ENCODE data around the gene GTF2A1L.

The GTF2A1L gene

DNA sequence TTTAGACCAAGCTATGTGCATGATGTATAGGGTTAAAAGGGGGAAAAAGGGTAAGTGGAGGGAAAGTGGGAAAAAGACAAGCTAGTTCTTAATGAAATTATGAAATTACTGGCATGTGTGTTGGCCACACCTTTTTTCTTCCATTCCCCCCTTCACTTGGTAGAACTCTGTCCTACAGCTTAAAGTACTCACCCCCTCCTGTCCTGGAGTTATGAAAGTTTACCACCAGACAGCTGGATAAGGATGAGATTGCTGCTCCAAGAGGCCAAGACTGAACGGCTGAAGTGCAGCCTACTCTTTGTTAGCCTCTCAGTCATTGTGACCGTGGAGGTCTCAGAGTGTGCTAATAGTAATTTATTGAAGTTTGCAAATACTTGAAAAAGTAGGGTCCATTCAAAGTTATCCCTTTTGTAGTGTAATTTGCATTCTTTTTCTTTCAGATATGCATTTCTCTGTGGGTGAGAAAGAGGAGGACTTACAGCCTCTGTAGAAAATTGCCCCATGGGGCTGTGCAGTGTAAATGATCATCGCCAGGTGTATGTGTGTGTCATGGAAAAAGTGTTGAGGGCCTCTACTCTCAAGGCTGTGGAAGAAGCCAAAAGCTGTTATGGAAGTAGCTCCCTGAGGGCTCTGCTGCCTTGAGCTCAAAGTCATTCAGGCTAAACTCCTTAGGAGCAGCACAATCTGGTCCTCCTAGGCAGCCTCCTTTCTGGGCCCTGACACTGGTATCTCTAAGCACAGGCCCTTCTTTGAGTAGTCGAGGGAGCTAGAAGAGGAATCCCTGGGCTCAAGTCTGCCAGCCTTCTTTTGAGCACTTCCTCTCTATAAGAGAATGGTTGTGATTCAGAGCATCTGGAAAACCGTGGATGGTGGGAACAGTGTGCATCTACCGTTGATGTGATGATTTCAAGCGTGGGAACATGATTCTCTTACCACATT is 91.7 kb downstream of the GTF2A1L start:
- no peak overlapping the region for H3K4me3 ChIP-seq (ENCODE audit: control insufficient read depth, low read depth, low read length)
- TF ChIP-seq, protein P1, sequence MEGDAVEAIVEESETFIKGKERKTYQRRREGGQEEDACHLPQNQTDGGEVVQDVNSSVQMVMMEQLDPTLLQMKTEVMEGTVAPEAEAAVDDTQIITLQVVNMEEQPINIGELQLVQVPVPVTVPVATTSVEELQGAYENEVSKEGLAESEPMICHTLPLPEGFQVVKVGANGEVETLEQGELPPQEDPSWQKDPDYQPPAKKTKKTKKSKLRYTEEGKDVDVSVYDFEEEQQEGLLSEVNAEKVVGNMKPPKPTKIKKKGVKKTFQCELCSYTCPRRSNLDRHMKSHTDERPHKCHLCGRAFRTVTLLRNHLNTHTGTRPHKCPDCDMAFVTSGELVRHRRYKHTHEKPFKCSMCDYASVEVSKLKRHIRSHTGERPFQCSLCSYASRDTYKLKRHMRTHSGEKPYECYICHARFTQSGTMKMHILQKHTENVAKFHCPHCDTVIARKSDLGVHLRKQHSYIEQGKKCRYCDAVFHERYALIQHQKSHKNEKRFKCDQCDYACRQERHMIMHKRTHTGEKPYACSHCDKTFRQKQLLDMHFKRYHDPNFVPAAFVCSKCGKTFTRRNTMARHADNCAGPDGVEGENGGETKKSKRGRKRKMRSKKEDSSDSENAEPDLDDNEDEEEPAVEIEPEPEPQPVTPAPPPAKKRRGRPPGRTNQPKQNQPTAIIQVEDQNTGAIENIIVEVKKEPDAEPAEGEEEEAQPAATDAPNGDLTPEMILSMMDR (conservative IDR thresholded peaks at IDR 0.05; ENCODE audit: control insufficient read depth, insufficient read depth, low read depth, low read length) = no peak
- no peak for DNase-seq (ENCODE audit: low read depth)

DNA sequence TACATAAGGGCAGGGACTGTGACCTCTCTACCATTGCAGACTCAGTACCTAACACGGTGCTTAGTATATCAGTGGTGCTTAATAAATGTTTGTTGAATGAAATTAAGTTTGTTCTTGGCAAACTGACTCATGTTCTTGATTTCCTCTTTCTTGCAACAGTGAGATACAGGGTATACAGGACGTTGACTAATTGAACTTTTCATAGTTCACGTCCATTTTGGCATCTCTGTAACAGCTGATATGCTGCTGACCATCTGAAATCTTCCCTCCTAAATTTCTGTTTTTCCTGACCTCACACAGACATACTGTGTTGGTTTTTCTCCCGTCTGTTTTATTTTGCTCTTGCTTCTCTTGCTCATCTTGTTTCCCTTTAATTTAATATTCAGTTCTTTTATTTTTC is 93.7 kb downstream of the GTF2A1L start:
- no peak overlapping the region for H3K4me3 ChIP-seq (ENCODE audit: control insufficient read depth, low read depth, low read length)
- TF ChIP-seq, protein P1 (conservative IDR thresholded peaks at IDR 0.05; ENCODE audit: control insufficient read depth, insufficient read depth, low read depth, low read length) = no peak
- DNase-seq (ENCODE audit: low read depth) = peak; percentile 40

DNA sequence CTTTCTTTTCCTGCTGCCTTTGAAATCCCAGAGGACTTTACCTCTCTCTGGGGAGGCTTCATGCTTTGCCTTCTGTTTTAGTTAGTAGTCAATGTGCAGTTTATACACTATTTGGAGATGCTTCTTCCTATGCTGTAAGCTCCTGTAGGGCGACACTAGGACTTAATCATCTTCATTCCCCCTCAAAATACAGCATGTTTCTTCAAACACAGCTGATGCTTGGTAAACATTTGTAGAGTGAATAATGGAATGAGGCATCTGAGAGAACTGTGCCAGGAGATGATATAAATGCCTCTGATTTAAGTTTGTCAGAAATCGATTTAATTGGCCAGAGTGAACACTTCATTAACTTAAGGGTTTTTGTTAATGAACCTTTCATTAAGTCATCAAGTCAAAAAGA is 94.5 kb downstream of the GTF2A1L start:
- TF ChIP-seq, protein P1 (conservative IDR thresholded peaks at IDR 0.05; ENCODE audit: control insufficient read depth, insufficient read depth, low read depth, low read length) = no peak
- DNase-seq (ENCODE audit: low read depth) = no peak
- H3K4me3 ChIP-seq (ENCODE audit: control insufficient read depth, low read depth, low read length) = no peak overlapping the region

DNA sequence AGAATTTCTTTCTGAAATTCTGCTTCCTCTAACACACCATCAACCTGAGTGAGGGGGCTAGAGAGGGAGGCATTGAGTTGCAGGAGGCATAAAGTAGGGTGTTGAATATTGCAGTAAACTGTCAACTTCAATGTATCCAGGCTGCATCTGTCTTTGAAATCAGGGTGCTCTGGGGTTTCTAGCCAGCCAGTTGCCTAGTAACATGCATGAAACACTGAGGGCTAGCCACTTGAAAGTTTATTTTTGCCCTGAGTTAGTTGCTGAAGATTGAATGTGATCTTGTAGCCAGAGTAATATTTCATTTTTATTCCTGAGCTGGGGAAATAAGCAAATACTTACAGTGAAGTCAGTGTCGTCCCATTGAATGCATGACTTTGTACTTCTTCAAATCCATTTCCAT is 96.0 kb downstream of the GTF2A1L start:
- no peak for DNase-seq (ENCODE audit: low read depth)
- TF ChIP-seq, protein P1 (conservative IDR thresholded peaks at IDR 0.05; ENCODE audit: control insufficient read depth, insufficient read depth, low read depth, low read length) = no peak

DNA sequence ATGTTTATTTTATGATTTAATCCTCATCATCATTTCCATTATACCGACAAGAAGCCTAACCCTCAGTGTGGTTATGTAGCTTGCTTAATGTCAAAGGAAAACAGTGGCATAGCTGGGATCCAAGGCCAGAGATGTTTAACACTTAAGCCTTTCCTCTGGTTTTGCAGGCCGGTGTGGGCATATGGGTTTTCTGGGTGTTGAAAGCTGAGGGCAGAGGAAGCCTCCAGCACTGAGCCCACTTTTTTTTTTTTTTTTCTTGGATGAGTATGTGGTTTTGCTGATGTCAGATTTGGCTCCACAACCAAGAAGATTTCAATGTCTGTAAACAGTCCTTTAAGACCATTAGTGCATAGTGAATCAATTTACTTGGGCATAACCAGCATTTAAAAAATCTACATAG is 96.6 kb downstream of the GTF2A1L start:
- no peak overlapping the region for H3K4me3 ChIP-seq (ENCODE audit: control insufficient read depth, low read depth, low read length)
- peak; percentile 45 for DNase-seq (ENCODE audit: low read depth)
- TF ChIP-seq, protein P1 (conservative IDR thresholded peaks at IDR 0.05; ENCODE audit: control insufficient read depth, insufficient read depth, low read depth, low read length) = no peak

More for the DNA sequence above, 96.0 kb downstream of the GTF2A1L start:
- no peak overlapping the region for H3K4me3 ChIP-seq (ENCODE audit: control insufficient read depth, low read depth, low read length)

DNA sequence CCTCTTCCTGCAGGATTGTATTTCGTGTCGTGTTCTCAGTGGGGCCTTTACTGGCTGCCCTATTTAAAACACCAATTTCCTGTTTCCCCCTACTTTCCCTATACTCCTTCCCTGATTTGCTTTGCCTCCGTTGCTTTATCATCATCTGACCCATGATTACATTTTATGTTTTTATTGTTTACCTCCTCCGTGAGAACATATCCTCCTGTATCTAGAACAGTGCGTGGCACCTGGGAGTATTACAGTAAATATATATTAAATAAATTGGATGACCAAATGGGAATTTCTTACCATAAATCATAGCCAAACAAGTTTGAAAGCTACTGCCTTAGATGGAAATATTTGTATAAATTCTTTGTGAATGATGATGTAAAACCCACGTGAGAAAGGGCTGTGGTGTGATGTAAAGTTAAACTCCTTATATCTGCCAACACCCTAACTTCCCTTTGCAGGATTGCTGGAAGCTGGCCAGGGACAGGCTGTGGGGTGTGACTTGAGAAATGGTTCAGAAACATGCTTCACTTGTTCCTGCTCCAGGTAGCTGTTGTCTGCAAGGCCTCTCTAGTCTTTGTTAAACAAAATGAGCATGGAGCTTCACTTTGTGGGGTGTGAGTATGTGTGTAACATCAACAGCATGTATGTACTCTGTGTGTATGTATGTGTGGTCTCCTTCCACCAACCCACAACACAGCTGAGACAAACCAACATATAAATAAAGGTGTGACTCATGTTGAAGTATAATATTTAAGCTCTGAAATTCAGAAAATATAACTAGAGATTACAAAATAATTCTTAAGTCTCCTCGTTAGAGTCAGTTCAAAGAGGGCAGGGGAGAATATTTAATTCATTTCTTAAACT is 97.6 kb downstream of the GTF2A1L start:
- TF ChIP-seq, protein P1 (conservative IDR thresholded peaks at IDR 0.05; ENCODE audit: control insufficient read depth, insufficient read depth, low read depth, low read length) = no peak
- peak; percentile 46 for DNase-seq (ENCODE audit: low read depth)
- H3K4me3 ChIP-seq (ENCODE audit: control insufficient read depth, low read depth, low read length) = no peak overlapping the region
